GM19099 (cell line): Measurements from ENCODE around the gene CDKAL1.

Experiments used
- POLR2A ChIP-seq: IDR thresholded peaks from 3 replicates; pipeline ENCODE4 v1.6.1; 2011; ENCODE audit warnings: low read depth; ENCODE audit not compliant: insufficient read length; ENCODE audit errors: extremely low read depth

The CDKAL1 gene

GRCh38 chr6:21150667-21151066 lies 616.4 kb downstream of the CDKAL1 start:
- no peak for TF ChIP-seq POLR2A

- TF ChIP-seq POLR2A, result no peak
Observed at GRCh38 chr6:21151119-21151518, 616.9 kb downstream of the CDKAL1 start.

DNA sequence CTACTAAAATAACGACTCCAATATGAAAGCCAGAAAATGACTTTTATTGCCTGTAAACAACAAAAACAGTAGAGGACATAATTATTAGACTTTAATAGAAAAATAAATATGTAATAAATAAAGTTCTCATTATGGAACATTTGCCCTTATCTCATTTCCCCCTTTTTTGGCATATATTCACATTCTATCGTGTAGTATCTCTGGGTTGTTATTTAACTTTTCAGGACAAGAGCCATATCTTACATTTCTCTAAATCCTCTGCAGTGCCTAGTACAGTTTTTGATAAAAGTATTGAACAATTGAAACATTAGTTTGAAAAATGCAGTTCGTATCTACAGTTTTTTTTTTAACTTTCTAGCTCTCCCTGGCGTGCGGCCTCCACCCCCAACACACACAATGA lies 617.3 kb downstream of the CDKAL1 start:
- TF ChIP-seq POLR2A, result no peak

DNA sequence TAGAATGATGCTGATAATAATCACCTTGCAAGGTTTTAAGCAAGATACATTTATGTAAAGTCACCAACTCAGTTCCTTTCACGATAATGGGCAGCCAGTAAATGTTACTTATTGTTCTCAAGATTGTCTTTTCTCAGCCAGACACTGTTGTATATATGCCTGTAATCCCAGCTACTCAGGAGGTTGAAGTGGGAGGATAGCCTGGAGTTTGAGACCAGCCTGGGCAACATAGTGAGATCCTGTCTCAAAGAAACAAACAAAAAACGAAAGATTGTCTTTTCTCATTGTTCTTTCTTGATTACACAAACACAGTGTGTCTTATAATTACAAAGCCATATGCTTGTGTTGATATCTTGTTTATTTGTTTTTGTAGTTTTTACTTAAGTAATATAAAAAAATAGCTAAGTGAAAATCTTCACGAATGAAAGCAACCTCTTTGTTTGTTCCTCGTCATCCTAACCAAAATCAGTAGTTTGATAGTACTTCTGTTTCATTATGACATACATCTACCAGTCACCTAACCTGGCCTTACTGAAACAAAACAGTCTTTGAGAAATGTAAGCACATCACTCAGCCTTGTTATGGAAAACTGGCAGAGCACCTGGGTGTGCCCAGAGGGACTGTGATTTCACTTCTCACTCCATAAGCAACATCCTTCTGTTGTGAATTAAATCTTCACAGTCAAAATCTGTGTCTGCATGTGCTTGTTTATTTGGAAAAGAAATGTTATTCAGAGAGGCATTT lies 623.1 kb downstream of the CDKAL1 start:
- no peak for TF ChIP-seq POLR2A

GRCh38 chr6:21158149-21158548 lies 623.9 kb downstream of the CDKAL1 start:
- TF ChIP-seq POLR2A, result no peak

- TF ChIP-seq POLR2A, result no peak
Observed at GRCh38 chr6:21158873-21159272, 624.6 kb downstream of the CDKAL1 start.

GRCh38 chr6:21159465-21159864 lies 625.2 kb downstream of the CDKAL1 start:
- TF ChIP-seq POLR2A, result no peak

- TF ChIP-seq POLR2A, result no peak
Observed at GRCh38 chr6:21161707-21162106, 627.5 kb downstream of the CDKAL1 start.

GRCh38 chr6:21163110-21163837 lies 629.0 kb downstream of the CDKAL1 start:
- TF ChIP-seq POLR2A, result no peak

DNA sequence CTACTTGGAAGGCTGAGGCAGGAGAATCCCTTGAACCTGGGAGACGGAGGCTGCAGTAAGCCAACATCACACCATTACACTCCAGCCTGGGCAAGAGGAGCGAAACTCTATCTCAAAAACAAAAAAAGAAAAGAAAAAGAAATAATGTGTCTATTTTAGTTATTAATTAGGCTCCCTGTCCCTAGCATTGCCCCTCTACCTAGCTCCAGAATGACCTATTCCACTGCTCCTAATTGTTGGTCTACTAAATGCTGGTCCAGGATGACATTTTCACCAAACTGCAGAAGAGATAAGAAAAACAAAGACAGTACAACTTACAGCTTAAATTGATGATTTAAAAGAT lies 629.6 kb downstream of the CDKAL1 start:
- TF ChIP-seq POLR2A, result no peak

DNA sequence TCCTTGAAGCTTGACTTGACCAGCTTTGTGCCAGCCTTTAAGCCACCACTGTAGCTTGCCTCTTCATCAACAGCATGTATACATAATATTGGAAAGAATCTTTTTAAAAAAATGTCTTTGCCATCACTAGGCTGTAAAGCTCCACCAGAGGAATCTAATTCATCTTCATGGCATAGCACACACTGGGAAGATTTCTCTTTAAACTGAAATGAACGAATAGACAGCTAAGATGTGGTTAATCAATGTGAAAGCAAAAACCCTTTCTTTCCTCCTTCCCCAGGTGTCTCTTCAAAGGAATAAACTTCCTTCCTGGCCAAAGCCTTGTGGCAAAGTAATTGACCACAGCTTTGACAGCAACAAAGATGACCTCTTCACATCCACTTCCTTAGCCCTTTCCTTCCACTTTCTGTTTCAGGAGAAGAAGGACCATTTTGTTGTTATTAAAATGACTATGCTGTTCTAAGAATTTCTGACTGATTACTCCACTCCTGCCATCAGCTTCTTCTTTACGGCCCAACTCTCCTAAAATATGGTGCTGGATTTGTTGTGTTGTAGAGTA lies 630.6 kb downstream of the CDKAL1 start:
- TF ChIP-seq POLR2A, result no peak

GRCh38 chr6:21166754-21167153 lies 632.5 kb downstream of the CDKAL1 start:
- TF ChIP-seq POLR2A, result no peak

DNA sequence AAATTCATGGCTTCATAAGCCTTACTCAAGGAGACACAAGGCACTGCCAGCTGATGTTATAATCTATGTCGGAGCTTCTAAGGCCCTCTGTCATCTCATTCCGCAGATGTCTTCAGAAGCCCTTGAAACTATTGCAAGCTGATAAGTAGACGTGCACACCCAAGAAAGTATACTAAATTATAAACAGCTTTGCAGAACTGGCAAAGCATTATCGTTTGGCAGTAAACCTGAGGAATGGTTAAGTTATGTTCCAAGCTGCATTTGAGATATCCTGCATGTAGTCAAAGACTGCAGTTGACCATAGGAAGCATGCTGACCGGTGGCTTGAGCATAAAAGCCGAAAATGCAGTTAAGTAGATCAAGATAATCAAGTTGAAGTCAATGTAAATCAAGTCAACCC lies 633.5 kb downstream of the CDKAL1 start:
- no peak for TF ChIP-seq POLR2A

- no peak for TF ChIP-seq POLR2A
Observed at GRCh38 chr6:21171801-21172200, 637.5 kb downstream of the CDKAL1 start.

GRCh38 chr6:21173031-21173430 lies 638.8 kb downstream of the CDKAL1 start:
- no peak for TF ChIP-seq POLR2A

GRCh38 chr6:21173678-21174077 lies 639.4 kb downstream of the CDKAL1 start:
- no peak for TF ChIP-seq POLR2A
